ENCODE measurements around the gene CD247. TPM values are rescaled to one million over a fixed set of nuclear protein-coding genes. Genes with fewer than 3 reads are reported as not detected.

Gene CD247
- total RNA-seq, 2 donors from 2014 or later, result 2.6 to 4.9 TPM

GRCh38 chr1:167502192-167502551, 16.2 kb downstream of the CD247 start:
- Histone ChIP-seq H3K9ac (ENCODE audit: low read depth in 2 of 2, low read length in 2 of 2) (no peak overlapping the region), H3K27ac (no peak overlapping the region), H3K4me3 (no peak overlapping the region), H3K4me1 (no peaks in the 10 kb centered on the region), H3K27me3 (no peaks in the 10 kb centered on the region), H3K9me3 (no peaks in the 10 kb centered on the region), H3K36me3 (no peaks in the 10 kb centered on the region)
- intact Hi-C loops (cut with DNase I), result no loop called here
- no peak for TF ChIP-seq CTCF (IDR thresholded peaks at IDR 0.05)
- no peak for DNase-seq

GRCh38 chr1:167501515-167502191, 16.7 kb downstream of the CD247 start:
- no peak for DNase-seq
- Histone ChIP-seq H3K4me3 (no peak overlapping the region), H3K4me1 (no peaks in the 10 kb centered on the region), H3K27ac (no peak overlapping the region), H3K27me3 (no peaks in the 10 kb centered on the region), H3K36me3 (no peaks in the 10 kb centered on the region), H3K9me3 (no peaks in the 10 kb centered on the region), H3K9ac (ENCODE audit: low read depth in 2 of 2, low read length in 2 of 2) (no peak overlapping the region)
- intact Hi-C loops (cut with DNase I), result no loop called here
- no peak for TF ChIP-seq CTCF (IDR thresholded peaks at IDR 0.05)

- H3K27me3 ChIP-seq, result no peaks in the 10 kb centered on the region
These were observed 18.0 kb downstream of the CD247 start for GRCh38 chr1:167500283-167500860.

GRCh38 chr1:167499664-167500101, 18.6 kb downstream of the CD247 start:
- no peaks in the 10 kb centered on the region for H3K9me3 ChIP-seq
- H3K9ac ChIP-seq (ENCODE audit: low read depth in 2 of 2, low read length in 2 of 2), result no peak overlapping the region
- intact Hi-C loops (cut with DNase I), result no loop called here
- no peak overlapping the region for H3K27ac ChIP-seq
- no peak for DNase-seq
- no peak for TF ChIP-seq CTCF (IDR thresholded peaks at IDR 0.05)
- no peaks in the 10 kb centered on the region for H3K4me1 ChIP-seq
- no peak overlapping the region for H3K4me3 ChIP-seq
- H3K36me3 ChIP-seq, result no peaks in the 10 kb centered on the region
- H3K27me3 ChIP-seq, result no peaks in the 10 kb centered on the region

More at GRCh38 chr1:167500283-167500860, 18.0 kb downstream of the CD247 start:
- intact Hi-C loops (cut with DNase I), result no loop called here
- Histone ChIP-seq H3K9ac (ENCODE audit: low read depth in 2 of 2, low read length in 2 of 2) (no peak overlapping the region), H3K9me3 (no peaks in the 10 kb centered on the region), H3K36me3 (no peaks in the 10 kb centered on the region), H3K27ac (no peak overlapping the region), H3K4me1 (no peaks in the 10 kb centered on the region), H3K4me3 (no peak overlapping the region)
- DNase-seq, result no peak
- no peak for TF ChIP-seq CTCF (IDR thresholded peaks at IDR 0.05)

- DNase-seq, result no peak
- H3K4me3 ChIP-seq, result no peak overlapping the region
- H3K4me1 ChIP-seq, result no peaks in the 10 kb centered on the region
- H3K9ac ChIP-seq (ENCODE audit: low read depth in 2 of 2, low read length in 2 of 2), result no peak overlapping the region
- intact Hi-C loops (cut with DNase I), result no loop called here
- H3K27ac ChIP-seq, result no peak overlapping the region
- no peaks in the 10 kb centered on the region for H3K9me3 ChIP-seq
- H3K36me3 ChIP-seq, result no peaks in the 10 kb centered on the region
- TF ChIP-seq CTCF (IDR thresholded peaks at IDR 0.05), result no peak
- H3K27me3 ChIP-seq, result no peaks in the 10 kb centered on the region
These were observed 19.2 kb downstream of the CD247 start for GRCh38 chr1:167499106-167499505.

All from colonic mucosa (tissue), 4 donors.